Epithelial cell of prostate (primary cell): Measurements from ENCODE around the gene ADM2.
"Not testable (repeated sequence)": the region's sequence is repeated elsewhere in the genome, so short reads cannot be mapped to it uniquely, and the experiment has no call there.

ENCODE experiments used
- DNase-seq: peaks from one replicate; pipeline ENCODE4 v3.0.0-alpha.2; 2011; ENCODE audit warnings: low read depth, low spot score
- H3K27ac ChIP-seq: fragments of 450-650 bp; 2 replicates; pipeline ENCODE4 v1.5.1; 2017; ENCODE audit warnings: mild to moderate bottlenecking

The ADM2 gene

GRCh38 chr22:50532824-50533796 is 51.8 kb downstream of the ADM2 start:
- H3K27ac ChIP-seq, result peak overlapping the region; percentile 94
- no peak for DNase-seq

- not testable (repeated sequence) for DNase-seq, H3K27ac ChIP-seq
Measured at GRCh38 chr22:50533856-50534711, 52.7 kb downstream of the ADM2 start.

- no peak for DNase-seq
- no peak overlapping the region for H3K27ac ChIP-seq
Measured at GRCh38 chr22:50535113-50535512, 53.8 kb downstream of the ADM2 start.
